ENCODE measurements around the gene ZNF845.
"Not testable (repeated sequence)": the region's sequence is repeated elsewhere in the genome, so short reads cannot be mapped to it uniquely, and the experiment has no call there.

ZNF845 gene

GRCh38 chr19:53394974-53395839, 61.7 kb downstream of the ZNF845 start, which contains the start of gene ZNF765:
Gene ZNF765 (plus strand): TSS chr19:53395149. CDS start chr19:53398016, 2,867 bp downstream.
- in situ Hi-C loops (cut with MboI; ENCODE audit: low sequenced_read_pairs) = no loop called here
- no peaks in the 10 kb centered on the region; the same call in 1 of the 2 replicates for H3K9me3 ChIP-seq

DNA sequence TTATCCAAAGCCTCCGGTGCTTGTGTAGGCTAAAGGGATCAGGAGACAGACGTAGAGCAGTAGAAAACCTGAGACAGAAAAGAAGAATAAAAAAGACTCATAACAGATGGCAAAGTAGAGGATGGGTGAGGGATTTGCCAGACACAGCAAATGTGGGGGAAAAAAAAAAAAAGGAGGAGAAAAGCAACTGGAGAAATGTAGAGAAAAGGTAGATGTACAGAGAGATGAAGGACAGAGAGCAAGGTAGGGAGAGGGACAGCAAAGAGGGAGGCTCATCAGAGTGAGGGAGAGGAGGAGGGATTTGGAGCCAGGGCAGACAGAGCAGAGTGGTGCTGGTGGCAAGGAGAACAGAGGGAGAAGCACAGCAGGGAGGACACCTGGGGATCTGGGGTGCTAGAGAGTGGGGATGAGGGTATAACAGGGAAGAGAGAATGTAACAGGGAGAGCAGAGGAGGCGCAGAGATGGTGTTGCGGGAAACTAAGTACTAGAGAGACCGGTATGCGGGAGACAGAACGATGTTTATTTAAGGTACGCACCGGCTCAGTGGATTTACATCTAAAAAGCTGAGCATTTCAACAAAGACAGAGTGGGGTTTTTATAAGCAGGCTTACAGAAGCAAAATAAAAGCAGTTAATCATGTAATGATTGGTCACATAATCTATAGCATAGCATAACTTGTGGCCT, 62.4 kb downstream of the ZNF845 start:
- in situ Hi-C loops (cut with MboI; ENCODE audit: low sequenced_read_pairs); H3K9me3 ChIP-seq; H3K27me3 ChIP-seq (ENCODE audit: low read depth); H3K4me1 ChIP-seq: not testable (repeated sequence)
- peak; percentile 53 to 77 for DNase-seq (ENCODE audit: low spot score in 2 of 2)
- peak overlapping the region; percentile 78 for H3K4me3 ChIP-seq
- H3K36me3 ChIP-seq (replicated peaks) = peaks cover 22% of the 10 kb centered on the region

More at GRCh38 chr19:53394974-53395839, 61.7 kb downstream of the ZNF845 start, which contains the start of gene ZNF765:
- Histone ChIP-seq H3K4me3 (peak within 1 kb of the TSS; percentile 78), H3K4me1 (peaks cover 6% of the 10 kb centered on the region), H3K27me3 (ENCODE audit: low read depth) (no peaks in the 10 kb centered on the region), H3K36me3 (replicated peaks) (peaks cover 20% of the 10 kb centered on the region)
- DNase-seq (ENCODE audit: low spot score in 2 of 2) = peak; percentile 72 to 95

DNA sequence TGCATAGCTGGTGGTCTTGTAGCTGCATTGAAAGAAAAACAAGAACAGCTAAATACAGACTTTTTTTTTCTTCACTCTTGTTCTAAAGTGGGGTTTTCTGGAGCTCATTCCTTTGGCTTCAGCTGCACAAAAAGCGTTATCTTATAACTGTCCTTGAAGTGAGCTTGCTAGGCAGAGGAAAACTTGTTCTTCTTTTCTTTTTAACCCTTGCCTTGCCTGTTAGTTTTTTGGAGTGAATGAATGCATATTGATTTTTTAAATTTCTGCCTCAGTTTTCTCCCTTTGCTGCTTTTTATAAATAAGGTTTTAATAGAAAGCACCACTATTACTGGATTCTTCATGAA, 62.9 kb downstream of the ZNF845 start:
- no peak for DNase-seq (ENCODE audit: low spot score in 2 of 2)
- in situ Hi-C loops (cut with MboI; ENCODE audit: low sequenced_read_pairs) = no loop called here
- Histone ChIP-seq H3K27me3 (ENCODE audit: low read depth) (no peaks in the 10 kb centered on the region), H3K4me3 (peak overlapping the region; percentile 14), H3K9me3 (no peaks in the 10 kb centered on the region), H3K36me3 (replicated peaks) (peaks cover 22% of the 10 kb centered on the region), H3K4me1 (peaks cover 6% of the 10 kb centered on the region)

GRCh38 chr19:53397918-53398317, 64.4 kb downstream of the ZNF845 start:
- H3K4me1 ChIP-seq; H3K9me3 ChIP-seq; in situ Hi-C loops (cut with MboI; ENCODE audit: low sequenced_read_pairs); H3K27me3 ChIP-seq (ENCODE audit: low read depth); H3K4me3 ChIP-seq; DNase-seq (ENCODE audit: low spot score in 2 of 2): not testable (repeated sequence)
- peaks cover 27% of the 10 kb centered on the region for H3K36me3 ChIP-seq (replicated peaks)
